HepG2 (cell line): ENCODE results near the gene AP1G1. TPM values are rescaled to one million over a fixed set of nuclear protein-coding genes. Genes with fewer than 3 reads are reported as not detected.

Experiments
- ATAC-seq: fragments of 200-7000 bp; cut with Tn5 transposase; 3 replicates; pipeline ENCODE4 v1.9.1; 2020; ENCODE audit warnings: mild to moderate bottlenecking, moderate library complexity
- BruUV-seq: library from RNA; stranded (reverse); fragments of 400-500 nt; replicated peaks from 2 replicates; lab custom pipeline; 2021; lab: Mats Ljungman, UMichigan
- CTCF ChIA-PET: fragments of 300-600 bp; formaldehyde crosslinking; extraction: SDS; loops from one replicate; lab custom pipeline; 2021; ENCODE audit warnings: low total read pairs, inconsistent platforms, low intra/inter-chr PET ratio; lab: Yijun Ruan, JAX
- POLR2A ChIA-PET: fragments of 350-600 bp; sonication (Branson Sonifier 250); formaldehyde crosslinking; loops from one replicate; lab custom pipeline; 2020; ENCODE audit warnings: antibody characterized with exemption, inconsistent platforms; lab: Yijun Ruan, JAX
- DNase-seq: peaks from one replicate; pipeline ENCODE4 v3.0.0-alpha.2; 2015; ENCODE audit warnings: low spot score
- FAIRE-seq: peaks from 3 replicates; lab custom pipeline; 2011; peaks lifted over from hg19 to GRCh38; lab: Jason Lieb, UNC
- H2AFZ ChIP-seq: one replicate; pipeline ENCODE4 v1.6.1; 2011; ENCODE audit warnings: low read length, inconsistent platforms
- H3K27ac ChIP-seq: fragments of 300-600 bp; 3 replicates; pipeline ENCODE4 v1.8.0; 2011; ENCODE audit warnings: mixed run types, mild to moderate bottlenecking, mixed read lengths, low read length, inconsistent platforms; ENCODE audit not compliant: insufficient read depth; ENCODE audit errors: extremely low read length
- H3K27me3 ChIP-seq, 2 experiments: fragments of 200-600 bp in 1 of 2; 2 replicates in 1 of 2; 3 replicates in 1 of 2; pipeline versions ENCODE4 v1.6.0 to v1.8.0; 2011; ENCODE audit warnings: low read length in 2 of 2, mild to moderate bottlenecking in 2 of 2, moderate library complexity in 2 of 2, inconsistent platforms in 1 of 2; ENCODE audit not compliant: insufficient read depth in 2 of 2, control insufficient read depth in 1 of 2
- H3K36me3 ChIP-seq, 2 experiments: fragments of 200-600 bp in 1 of 2; replicated peaks in 1 of 2; 2 replicates in 1 of 2; 3 replicates in 1 of 2; pipeline versions ENCODE4 v1.5.1 to v1.8.0; 2011; ENCODE audit warnings: low read length in 2 of 2, inconsistent platforms in 1 of 2; ENCODE audit not compliant: insufficient read depth in 2 of 2, control insufficient read depth in 1 of 2
- H3K4me1 ChIP-seq: 2 replicates; pipeline ENCODE4 v1.5.1; 2012; ENCODE audit warnings: low read length, inconsistent platforms; ENCODE audit not compliant: insufficient read depth
- H3K4me2 ChIP-seq: 2 replicates; pipeline ENCODE4 v1.6.0; 2011; ENCODE audit warnings: low read depth, low read length, inconsistent platforms
- H3K4me3 ChIP-seq, 3 experiments: fragments of 200-600 bp in 1 of 3; sonication (generic), shearing (Covaris generic) in 1 of 3; replicated peaks in 1 of 3; 2 replicates each; pipeline ENCODE4 v1.5.1; 2011 to 2016; ENCODE audit warnings: low read length in 3 of 3, inconsistent platforms in 2 of 3, low read depth in 2 of 3, mild to moderate bottlenecking in 2 of 3, control low read depth in 1 of 3, mixed read lengths in 1 of 3; ENCODE audit not compliant: insufficient read depth in 1 of 3
- H3K79me2 ChIP-seq: one replicate; pipeline ENCODE4 v1.6.1; 2011; ENCODE audit warnings: low read length, inconsistent platforms; ENCODE audit not compliant: insufficient read depth
- H3K9ac ChIP-seq: 2 replicates; pipeline ENCODE4 v1.6.0; 2011; ENCODE audit warnings: mild to moderate bottlenecking, low read depth, low read length, inconsistent platforms; ENCODE audit not compliant: insufficient read depth
- H3K9me3 ChIP-seq: 2 replicates; pipeline ENCODE4 v1.5.1; 2012; ENCODE audit warnings: mild to moderate bottlenecking, low read length
- H4K20me1 ChIP-seq: 2 replicates; pipeline ENCODE4 v1.6.0; 2011; ENCODE audit warnings: inconsistent platforms, mild to moderate bottlenecking, low read length, moderate library complexity; ENCODE audit not compliant: insufficient read depth
- CCDC6 ChIP-seq: sonication (generic); formaldehyde crosslinking; IDR thresholded peaks from 2 replicates; pipeline ENCODE4 v1.8.1; 2022; ENCODE audit warnings: mild to moderate bottlenecking, missing genetic modification reagents, moderate library complexity
- HIVEP1 ChIP-seq: sonication (generic); formaldehyde crosslinking; IDR thresholded peaks from 2 replicates; pipeline ENCODE4 v1.4.0; 2020; ENCODE audit warnings: mild to moderate bottlenecking, missing genetic modification reagents
- NFKB2 ChIP-seq: sonication (generic); formaldehyde crosslinking; IDR thresholded peaks from 2 replicates; pipeline ENCODE4 v1.4.0; 2020; ENCODE audit warnings: missing genetic modification reagents, borderline replicate concordance
- NFRKB ChIP-seq: fragments of 450-650 bp; IDR thresholded peaks from 2 replicates; pipeline ENCODE4 v1.6.1; 2017
- NR1H2 ChIP-seq: sonication (generic); formaldehyde crosslinking; IDR thresholded peaks from 2 replicates; pipeline ENCODE4 v1.8.1; 2022; ENCODE audit warnings: low read depth, missing genetic modification reagents, borderline replicate concordance
- NR2C2 ChIP-seq: sonication (generic); formaldehyde crosslinking; IDR thresholded peaks from 2 replicates; pipeline ENCODE4 v1.4.0; 2020; ENCODE audit warnings: missing genetic modification reagents, mild to moderate bottlenecking, moderate library complexity, borderline replicate concordance
- PRMT3 ChIP-seq: sonication (generic); formaldehyde crosslinking; IDR thresholded peaks from 2 replicates; pipeline ENCODE4 v1.8.1; 2022; ENCODE audit warnings: low read depth, mild to moderate bottlenecking, moderate library complexity, missing genetic modification reagents, borderline replicate concordance
- RNF2 ChIP-seq: fragments of 450-650 bp; conservative IDR thresholded peaks from 2 replicates; pipeline ENCODE4 v1.6.1; 2016; ENCODE audit warnings: low read depth
- SRSF9 ChIP-seq: fragments of 200-400 bp; formaldehyde crosslinking; IDR thresholded peaks from 2 replicates; pipeline ENCODE4 v1.6.1; 2018; ENCODE audit warnings: borderline replicate concordance, mild to moderate bottlenecking, low read depth, low read length; ENCODE audit not compliant: insufficient read depth, poor library complexity, severe bottlenecking
- TARDBP ChIP-seq: sonication (generic); formaldehyde crosslinking; IDR thresholded peaks from 2 replicates; pipeline ENCODE4 v1.8.0; 2022; ENCODE audit warnings: mild to moderate bottlenecking, missing genetic modification reagents
- TMF1 ChIP-seq: sonication (generic); formaldehyde crosslinking; IDR thresholded peaks from 2 replicates; pipeline ENCODE4 v1.8.1; 2022; ENCODE audit warnings: low read depth, missing genetic modification reagents
- ZFP41 ChIP-seq: sonication (generic); formaldehyde crosslinking; IDR thresholded peaks from 2 replicates; pipeline ENCODE4 v1.4.0; 2020; ENCODE audit warnings: mild to moderate bottlenecking, missing genetic modification reagents, borderline replicate concordance
- ZIK1 ChIP-seq: sonication (generic); formaldehyde crosslinking; IDR thresholded peaks from 2 replicates; pipeline ENCODE4 v1.5.0; 2020; ENCODE audit warnings: mild to moderate bottlenecking, low read depth, missing genetic modification reagents, borderline replicate concordance
- ZNF142 ChIP-seq: sonication (generic); formaldehyde crosslinking; IDR thresholded peaks from 2 replicates; pipeline ENCODE4 v1.4.0; 2020; ENCODE audit warnings: missing genetic modification reagents
- ZNF326 ChIP-seq: sonication (generic); formaldehyde crosslinking; IDR thresholded peaks from 2 replicates; pipeline ENCODE4 v1.4.0; 2020; ENCODE audit warnings: missing genetic modification reagents, borderline replicate concordance
- ZNF337 ChIP-seq: sonication (generic); formaldehyde crosslinking; IDR thresholded peaks from 2 replicates; pipeline ENCODE4 v1.5.1; 2020; ENCODE audit warnings: missing genetic modification reagents, low read depth, mild to moderate bottlenecking, borderline replicate concordance
- ZNF530 ChIP-seq: sonication (generic); formaldehyde crosslinking; IDR thresholded peaks from 2 replicates; pipeline ENCODE4 v1.5.0; 2020; ENCODE audit warnings: low read depth, mild to moderate bottlenecking, missing genetic modification reagents
- ZNF558 ChIP-seq: sonication (generic); formaldehyde crosslinking; IDR thresholded peaks from 2 replicates; pipeline ENCODE4 v1.9.0; 2022; ENCODE audit warnings: mild to moderate bottlenecking, missing genetic modification reagents, borderline replicate concordance
- ZNF670 ChIP-seq: sonication (generic); formaldehyde crosslinking; IDR thresholded peaks from 2 replicates; pipeline ENCODE4 v1.8.0; 2022; ENCODE audit warnings: mild to moderate bottlenecking, missing genetic modification reagents, borderline replicate concordance
- ZNF772 ChIP-seq: sonication (generic); formaldehyde crosslinking; IDR thresholded peaks from 2 replicates; pipeline ENCODE4 v1.5.0; 2020; ENCODE audit warnings: mild to moderate bottlenecking, missing genetic modification reagents
- WGBS: methylation state at CpG from one replicate; pipeline ENCODE4 v1.1.6; 2017; ENCODE audit warnings: low lambda C conversion rate; 5-methylcytosine and 5-hydroxymethylcytosine counted together
- in situ Hi-C: cut with HindIII; loops from 2 replicates; pipeline ENCODE4 v1.10.0; 2017; ENCODE audit warnings: low pct_unique_long_range_greater_than_20kb; ENCODE audit not compliant: extremely low pct_ligation_motif_present
- intact Hi-C: fragments of 100-400 bp; cut with micrococcal nuclease; formaldehyde crosslinking; loops from one replicate; pipeline ENCODE4 v1.10.0; 2022; ENCODE audit not compliant: unreplicated experiment
- polyA plus RNA-seq, 8 experiments: library from polyadenylated mRNA; depleted of rRNA in 3 of 8; stranded (reverse) in 7 of 8; unstranded in 1 of 8; fragments of >200 nt; fragmentation: Illumina TruSeq in 4 of 8; extraction: Trizol in 4 of 8; gene quantifications; 2 replicates each; pipeline versions ENCODE4 v1.2.1 to v1.2.3, GENCODE V29; 2011 to 2016; ENCODE audit warnings: low read depth in 4 of 8, missing spikeins in 1 of 8, mixed read lengths in 1 of 8; ENCODE audit not compliant: insufficient read depth in 1 of 8
- total RNA-seq, 5 experiments: library from RNA; depleted of rRNA; stranded (reverse); fragments of >200 nt; fragmentation: Illumina TruSeq; extraction: Trizol; gene quantifications; 2 replicates each; pipeline ENCODE4 v1.2.3, GENCODE V29; 2016; ENCODE audit warnings: low read depth in 1 of 5

Gene AP1G1
- total and polyA plus RNA-seq, 2 of the 13 experiments (the other 11 are each of a cell fraction or from before 2014, with no cell fraction given), result 62.2 to 66.2 TPM

- TF ChIP-seq ZNF670, result no peak
- TF ChIP-seq, all 625 proteins: peak for 2
Observed at GRCh38 chr16:71703333-71703732, 105.3 kb downstream of the AP1G1 start (continued).

GRCh38 chr16:71700831-71701230 is 107.8 kb downstream of the AP1G1 start:
- H3K36me3 ChIP-seq, result peaks cover 10 to 18% of the 10 kb centered on the region in 2 experiments; a peak in 4 of 5 replicates
- CTCF ChIA-PET, result no interaction called here
- intact Hi-C loops, result no loop called here

More at GRCh38 chr16:71700831-71701230, 107.8 kb downstream of the AP1G1 start:
- Histone ChIP-seq H2AFZ (no peak overlapping the region), H3K4me2 (no peak overlapping the region), H3K79me2 (no peaks in the 10 kb centered on the region), H3K27ac (no peak overlapping the region), H3K9me3 (no peaks in the 10 kb centered on the region), H3K9ac (no peak overlapping the region), H3K4me3 (no peak overlapping the region), H3K4me1 (no peaks in the 10 kb centered on the region), H3K27me3 (no peaks in the 10 kb centered on the region), H4K20me1 (no peaks in the 10 kb centered on the region)
- in situ Hi-C loops, result no loop called here
- ATAC-seq, result no peak
- no peak for TF ChIP-seq TARDBP
- TF ChIP-seq ZNF337 (CRISPR knock-in tag), result no peak
- no peak for TF ChIP-seq TMF1 (CRISPR knock-in tag)
- no peak for TF ChIP-seq ZNF326 (CRISPR knock-in tag)
- no peak for TF ChIP-seq PRMT3 (CRISPR knock-in tag)
- TF ChIP-seq CCDC6 (CRISPR knock-in tag), result no peak
- no peak for TF ChIP-seq RNF2
- TF ChIP-seq ZNF530, result no peak
- TF ChIP-seq HIVEP1 (CRISPR knock-in tag), result no peak
- no peak for TF ChIP-seq NFKB2 (CRISPR knock-in tag)
- TF ChIP-seq NR2C2, result no peak
- TF ChIP-seq ZNF558, result no peak
- TF ChIP-seq ZFP41 (CRISPR knock-in tag), result no peak
- TF ChIP-seq ZIK1 (CRISPR knock-in tag), result no peak
- no peak for TF ChIP-seq ZNF142
- no peak for TF ChIP-seq SRSF9
- no peak for TF ChIP-seq NFRKB
- TF ChIP-seq ZNF772, result no peak
- no peak for TF ChIP-seq NR1H2 (CRISPR knock-in tag)
- no peak for DNase-seq
- WGBS, result 89% methylated on average over 4 of the region's 4 CpGs
- BruUV-seq, result no TSS peak
- FAIRE-seq, result no peak
- POLR2A ChIA-PET, result no interaction called here
